Activated naive CD4-positive, alpha-beta T cell treated with anti-CD3 and anti-CD28 coated beads, Interleukin-2, amount 50 U/mL, for 72 hours (primary cell): ENCODE measurements around the gene NAT9. TPM values are rescaled to one million over a fixed set of nuclear protein-coding genes. Genes with fewer than 3 reads are reported as not detected.

Source experiments
- ATAC-seq, 2 donors: fragments of 150-1000 bp; cut with Tn5 transposase; 2 replicates each; pipeline ENCODE4 v1.10.0; 2021; ENCODE audit warnings: mild to moderate bottlenecking in 2 of 2, moderate library complexity in 2 of 2
- DNase-seq, 2 donors: peaks; one replicate each; pipeline ENCODE4 v3.0.0; 2021 to 2022; ENCODE audit warnings: low spot score in 2 of 2
- H3K27ac Mint-ChIP-seq, 2 donors: one replicate each; pipeline ENCODE4 v1.8.0; 2022; ENCODE audit warnings: mild to moderate bottlenecking in 2 of 2, mixed read lengths in 2 of 2
- H3K36me3 Mint-ChIP-seq, 2 donors: one replicate each; pipeline ENCODE4 v1.8.0; 2022; ENCODE audit warnings: mixed read lengths in 2 of 2
- H3K9me3 Mint-ChIP-seq, 2 donors: one replicate each; pipeline ENCODE4 v1.8.0; 2022; ENCODE audit warnings: mixed read lengths in 2 of 2
- total RNA-seq, 2 donors: library from RNA; stranded (reverse); gene quantifications; one replicate each; pipeline ENCODE4 v1.2.3, GENCODE V29; 2022

The NAT9 gene
- 10 to 100 TPM; 38.2 to 57.2 TPM for total RNA-seq

GRCh38 chr17:74776044-74776962, at the start of gene NAT9:
NAT9 (minus strand) TSS chr17:74776345; CDS start chr17:74775698, 647 bp downstream.
- ATAC-seq (peak; percentile 79 to 81), DNase-seq (peak; percentile 99 to 100)
- H3K27ac Mint-ChIP-seq: peak within 1 kb of the TSS; percentile 94 to 99
- H3K36me3 Mint-ChIP-seq: peaks cover 10 to 27% of the 10 kb centered on the region in 2 donors
- H3K9me3 Mint-ChIP-seq: no peaks in the 10 kb centered on the region

- H3K27ac Mint-ChIP-seq: no peak overlapping the region
- H3K36me3 Mint-ChIP-seq: no peaks in the 10 kb centered on the region
- ATAC-seq: no peak
- no peak for DNase-seq
- H3K9me3 Mint-ChIP-seq: no peaks in the 10 kb centered on the region
Measured at GRCh38 chr17:74824961-74825627, 48.9 kb upstream of the NAT9 start.

- Mint-ChIP-seq H3K36me3 (peaks cover 0 to 6% of the 10 kb centered on the region in 2 donors), H3K9me3 (no peaks in the 10 kb centered on the region), H3K27ac (no peak overlapping the region)
- DNase-seq (no peak), ATAC-seq (no peak)
Measured at GRCh38 chr17:74822939-74823367, 46.8 kb upstream of the NAT9 start.

- DNase-seq (no peak), ATAC-seq (no peak)
- H3K27ac Mint-ChIP-seq: no peak overlapping the region
- H3K9me3 Mint-ChIP-seq: no peaks in the 10 kb centered on the region
- H3K36me3 Mint-ChIP-seq: peaks cover 0 to 6% of the 10 kb centered on the region in 2 donors
Measured at GRCh38 chr17:74822335-74822938, 46.3 kb upstream of the NAT9 start.

GRCh38 chr17:74821655-74822334, 45.6 kb upstream of the NAT9 start:
- DNase-seq: no peak
- Mint-ChIP-seq H3K9me3 (no peaks in the 10 kb centered on the region), H3K36me3 (peaks cover 0 to 6% of the 10 kb centered on the region in 2 donors), H3K27ac (no peak overlapping the region)
- ATAC-seq: no peak

GRCh38 chr17:74819801-74820436, 43.8 kb upstream of the NAT9 start:
- H3K27ac Mint-ChIP-seq: no peak overlapping the region
- peaks cover 0 to 6% of the 10 kb centered on the region in 2 donors for H3K36me3 Mint-ChIP-seq
- no peaks in the 10 kb centered on the region for H3K9me3 Mint-ChIP-seq
- DNase-seq (no peak), ATAC-seq (no peak)

- no peak overlapping the region for H3K27ac Mint-ChIP-seq
- ATAC-seq: no peak
Measured at GRCh38 chr17:74818291-74818938, 42.3 kb upstream of the NAT9 start.

GRCh38 chr17:74816905-74817620, 40.9 kb upstream of the NAT9 start:
- DNase-seq (no peak), ATAC-seq (no peak)
- no peak overlapping the region for H3K27ac Mint-ChIP-seq
- H3K36me3 Mint-ChIP-seq: peaks cover 0 to 6% of the 10 kb centered on the region in 2 donors
- no peaks in the 10 kb centered on the region for H3K9me3 Mint-ChIP-seq

More at GRCh38 chr17:74818291-74818938, 42.3 kb upstream of the NAT9 start:
- peaks cover 0 to 6% of the 10 kb centered on the region in 2 donors for H3K36me3 Mint-ChIP-seq
- no peak for DNase-seq
- H3K9me3 Mint-ChIP-seq: no peaks in the 10 kb centered on the region

GRCh38 chr17:74815550-74816370, 39.6 kb upstream of the NAT9 start:
- Mint-ChIP-seq H3K36me3 (peaks cover 0 to 6% of the 10 kb centered on the region in 2 donors), H3K9me3 (no peaks in the 10 kb centered on the region), H3K27ac (peak overlapping the region in 1 of 2 donors; percentile 65)
- no peak for ATAC-seq
- DNase-seq: no peak

- H3K9me3 Mint-ChIP-seq: no peaks in the 10 kb centered on the region
- H3K27ac Mint-ChIP-seq: no peak overlapping the region
- peaks cover 0 to 6% of the 10 kb centered on the region in 2 donors for H3K36me3 Mint-ChIP-seq
- ATAC-seq (no peak), DNase-seq (no peak)
Measured at GRCh38 chr17:74815067-74815466, 38.9 kb upstream of the NAT9 start.

GRCh38 chr17:74814453-74814852, 38.3 kb upstream of the NAT9 start:
- H3K27ac Mint-ChIP-seq: no peak overlapping the region
- peaks cover 0 to 6% of the 10 kb centered on the region in 2 donors for H3K36me3 Mint-ChIP-seq
- no peaks in the 10 kb centered on the region for H3K9me3 Mint-ChIP-seq
- no peak for DNase-seq
- ATAC-seq: no peak

- ATAC-seq: no peak
- H3K9me3 Mint-ChIP-seq: no peaks in the 10 kb centered on the region
- H3K36me3 Mint-ChIP-seq: no peaks in the 10 kb centered on the region
- DNase-seq: no peak
- H3K27ac Mint-ChIP-seq: peak overlapping the region in 1 of 2 donors; percentile 29
Measured at GRCh38 chr17:74812109-74813009, 36.2 kb upstream of the NAT9 start.

- Mint-ChIP-seq H3K9me3 (no peaks in the 10 kb centered on the region), H3K27ac (no peak overlapping the region), H3K36me3 (no peaks in the 10 kb centered on the region)
- ATAC-seq (no peak), DNase-seq (no peak)
Measured at GRCh38 chr17:74810699-74811485, 34.7 kb upstream of the NAT9 start.
